Measurements from ENCODE around the gene SIRT5.

The SIRT5 gene

GRCh38 chr6:13586603-13587542 lies 12.5 kb downstream of the SIRT5 start:
- in situ Hi-C loops (cut with MboI; ENCODE audit: low sequenced_read_pairs) = no loop called here

- in situ Hi-C loops (cut with MboI; ENCODE audit: low sequenced_read_pairs) = no loop called here
Observed at GRCh38 chr6:13589801-13590200, 15.4 kb downstream of the SIRT5 start.

- in situ Hi-C loops (cut with MboI; ENCODE audit: low sequenced_read_pairs) = no loop called here
Observed at GRCh38 chr6:13590574-13591153, 16.3 kb downstream of the SIRT5 start.

GRCh38 chr6:13591205-13591921 lies 17.0 kb downstream of the SIRT5 start:
- in situ Hi-C loops (cut with MboI; ENCODE audit: low sequenced_read_pairs) = no loop called here

- in situ Hi-C loops (cut with MboI; ENCODE audit: low sequenced_read_pairs) = no loop called here
Observed at GRCh38 chr6:13593103-13593502, 18.7 kb downstream of the SIRT5 start.

- in situ Hi-C loops (cut with MboI; ENCODE audit: low sequenced_read_pairs) = no loop called here
Observed at GRCh38 chr6:13593720-13594119, 19.3 kb downstream of the SIRT5 start.

- in situ Hi-C loops (cut with MboI; ENCODE audit: low sequenced_read_pairs) = no loop called here
Observed at GRCh38 chr6:13597073-13597472, 22.7 kb downstream of the SIRT5 start.

- in situ Hi-C loops (cut with MboI; ENCODE audit: low sequenced_read_pairs) = no loop called here
Observed at GRCh38 chr6:13600036-13600435, 25.6 kb downstream of the SIRT5 start.

GRCh38 chr6:13604135-13604534 lies 29.7 kb downstream of the SIRT5 start:
- in situ Hi-C loops (cut with MboI; ENCODE audit: low sequenced_read_pairs) = no loop called here

- in situ Hi-C loops (cut with MboI; ENCODE audit: low sequenced_read_pairs) = no loop called here
Observed at GRCh38 chr6:13604546-13605416, 30.4 kb downstream of the SIRT5 start.

- in situ Hi-C loops (cut with MboI; ENCODE audit: low sequenced_read_pairs) = no loop called here
Observed at GRCh38 chr6:13605634-13606033, 31.2 kb downstream of the SIRT5 start.

- in situ Hi-C loops (cut with MboI; ENCODE audit: low sequenced_read_pairs) = no loop called here
Observed at GRCh38 chr6:13611715-13612114, 37.3 kb downstream of the SIRT5 start.

GRCh38 chr6:13613029-13613594 lies 38.7 kb downstream of the SIRT5 start:
- in situ Hi-C loops (cut with MboI; ENCODE audit: low sequenced_read_pairs) = no loop called here

GRCh38 chr6:13614126-13614925 lies 39.9 kb downstream of the SIRT5 start:
- in situ Hi-C loops (cut with MboI; ENCODE audit: low sequenced_read_pairs) = no loop called here

GRCh38 chr6:13614926-13615791 lies 40.8 kb downstream of the SIRT5 start, which contains the start of gene NOL7:
TSS of gene NOL7 (plus strand) at chr6:13615335. CDS start at chr6:13615359, 24 bp downstream.
- in situ Hi-C loops (cut with MboI; ENCODE audit: low sequenced_read_pairs) = no loop called here

GRCh38 chr6:13615792-13616120 lies 41.4 kb downstream of the SIRT5 start:
- in situ Hi-C loops (cut with MboI; ENCODE audit: low sequenced_read_pairs) = no loop called here

- in situ Hi-C loops (cut with MboI; ENCODE audit: low sequenced_read_pairs) = no loop called here
Observed at GRCh38 chr6:13617066-13617465, 42.7 kb downstream of the SIRT5 start.

GRCh38 chr6:13624871-13625288 lies 50.5 kb downstream of the SIRT5 start:
- in situ Hi-C loops (cut with MboI; ENCODE audit: low sequenced_read_pairs) = no loop called here

Data from hTERT RPE-1 (cell line).